ENCODE results near the gene TMED8. TPM values are rescaled to one million over a fixed set of nuclear protein-coding genes. Genes with fewer than 3 reads are reported as not detected.
A peak's percentile ranks its signal among the peaks of the same experiment; 100 is the strongest.

TMED8 gene
- total RNA-seq, 1 experiment from 2014 or later: 21.0 TPM

DNA sequence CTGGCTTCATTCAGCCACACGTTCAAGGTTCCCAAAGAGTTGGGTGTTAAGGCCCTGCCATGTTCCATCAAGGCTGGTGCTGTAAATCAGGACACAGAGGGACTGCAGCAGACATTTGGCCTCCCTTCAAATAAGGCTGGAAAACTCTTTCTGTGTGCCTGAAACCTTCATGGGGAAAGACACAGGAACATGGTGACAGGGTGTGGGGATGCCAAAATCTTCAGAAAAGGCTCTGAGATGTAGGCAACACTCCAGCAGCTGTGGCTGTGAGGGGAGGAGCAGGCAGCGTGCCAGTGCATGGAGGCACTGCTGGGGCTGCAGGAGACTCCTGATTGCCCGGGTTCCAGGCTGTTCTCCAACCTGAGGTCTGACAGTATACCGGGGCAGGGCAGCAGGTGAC lies 71.2 kb downstream of the TMED8 start:
- no peaks in the 10 kb centered on the region for H3K9me3 ChIP-seq (ENCODE audit: low read depth, low read length, poor library complexity, severe bottlenecking)
- H3K4me3 ChIP-seq (ENCODE audit: low read depth, low read length, poor library complexity, severe bottlenecking): no peak overlapping the region
- POLR2A ChIA-PET (ENCODE audit: low non-redundant PET): no interaction called here
- H3K4me1 ChIP-seq (ENCODE audit: insufficient read depth, low read length, poor library complexity, severe bottlenecking): no peaks in the 10 kb centered on the region
- intact Hi-C loops (cut with micrococcal nuclease; ENCODE audit: unreplicated experiment): no loop called here
- H3K27me3 ChIP-seq (replicated peaks; ENCODE audit: insufficient read depth, low read depth, low read length, poor library complexity): no peaks in the 10 kb centered on the region
- DNase-seq (ENCODE audit: low spot score): no peak
- TF ChIP-seq, protein P1, sequence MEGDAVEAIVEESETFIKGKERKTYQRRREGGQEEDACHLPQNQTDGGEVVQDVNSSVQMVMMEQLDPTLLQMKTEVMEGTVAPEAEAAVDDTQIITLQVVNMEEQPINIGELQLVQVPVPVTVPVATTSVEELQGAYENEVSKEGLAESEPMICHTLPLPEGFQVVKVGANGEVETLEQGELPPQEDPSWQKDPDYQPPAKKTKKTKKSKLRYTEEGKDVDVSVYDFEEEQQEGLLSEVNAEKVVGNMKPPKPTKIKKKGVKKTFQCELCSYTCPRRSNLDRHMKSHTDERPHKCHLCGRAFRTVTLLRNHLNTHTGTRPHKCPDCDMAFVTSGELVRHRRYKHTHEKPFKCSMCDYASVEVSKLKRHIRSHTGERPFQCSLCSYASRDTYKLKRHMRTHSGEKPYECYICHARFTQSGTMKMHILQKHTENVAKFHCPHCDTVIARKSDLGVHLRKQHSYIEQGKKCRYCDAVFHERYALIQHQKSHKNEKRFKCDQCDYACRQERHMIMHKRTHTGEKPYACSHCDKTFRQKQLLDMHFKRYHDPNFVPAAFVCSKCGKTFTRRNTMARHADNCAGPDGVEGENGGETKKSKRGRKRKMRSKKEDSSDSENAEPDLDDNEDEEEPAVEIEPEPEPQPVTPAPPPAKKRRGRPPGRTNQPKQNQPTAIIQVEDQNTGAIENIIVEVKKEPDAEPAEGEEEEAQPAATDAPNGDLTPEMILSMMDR (conservative IDR thresholded peaks at IDR 0.05; ENCODE audit: low read depth, low read length): no peak
- no peak for TF ChIP-seq EZH2 (IDR thresholded peaks at IDR 0.05; ENCODE audit: borderline replicate concordance, low read depth, low read length, poor library complexity, severe bottlenecking)
- no peaks in the 10 kb centered on the region for H3K36me3 ChIP-seq (ENCODE audit: insufficient read depth, low read length, poor library complexity, severe bottlenecking)
- H3K27ac ChIP-seq (ENCODE audit: low read depth, low read length, poor library complexity, severe bottlenecking): no peak overlapping the region
- BruUV-seq (replicated peaks): no TSS peak
- CTCF ChIA-PET: no interaction called here

DNA sequence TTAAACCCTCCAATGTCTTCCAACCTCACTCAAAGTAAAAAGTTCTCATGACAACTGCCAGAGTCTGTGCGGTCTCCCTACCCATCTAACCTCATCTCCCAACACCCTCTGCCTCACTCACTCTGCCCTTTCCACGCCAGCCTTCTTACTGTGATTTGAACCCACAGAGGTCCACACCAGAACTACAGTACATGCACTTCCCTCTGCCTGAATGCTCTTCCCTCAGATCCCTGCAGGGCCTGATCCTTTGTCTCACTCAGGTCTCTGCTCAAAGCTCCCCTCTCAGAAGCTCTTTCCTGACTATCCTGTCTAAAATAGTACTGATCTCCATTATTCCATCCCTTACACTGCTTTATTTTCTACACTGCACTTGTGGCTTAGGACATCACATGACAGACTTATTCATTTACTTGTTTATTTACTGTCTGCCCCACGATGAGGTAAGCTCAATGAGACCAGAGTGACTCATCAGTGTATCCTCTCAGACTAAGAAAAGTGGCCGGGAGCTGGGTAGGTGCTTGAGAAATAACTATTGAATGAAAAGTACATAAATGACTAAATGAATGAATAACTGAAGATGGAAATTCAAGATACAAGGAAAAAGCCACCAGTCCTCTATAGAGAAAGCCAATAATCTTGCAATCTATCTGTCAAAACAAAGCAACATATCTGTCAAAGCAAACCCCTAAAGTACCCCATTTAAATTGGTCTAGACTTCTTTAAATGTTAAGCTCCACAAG lies 73.3 kb downstream of the TMED8 start:
- H3K4me1 ChIP-seq (ENCODE audit: insufficient read depth, low read length, poor library complexity, severe bottlenecking): no peaks in the 10 kb centered on the region
- no peaks in the 10 kb centered on the region for H3K9me3 ChIP-seq (ENCODE audit: low read depth, low read length, poor library complexity, severe bottlenecking)
- TF ChIP-seq, protein P1 (conservative IDR thresholded peaks at IDR 0.05; ENCODE audit: low read depth, low read length): no peak
- TF ChIP-seq EZH2 (IDR thresholded peaks at IDR 0.05; ENCODE audit: borderline replicate concordance, low read depth, low read length, poor library complexity, severe bottlenecking): no peak
- intact Hi-C loops (cut with micrococcal nuclease; ENCODE audit: unreplicated experiment): no loop called here
- CTCF ChIA-PET: interaction anchor here (0.6 to 1.1 kb wide), 4 partner anchors 13 to 1015 kb away, joined by 3 to 7 read pairs (median 4); no protein-coding TSS in a partner anchor
- H3K4me3 ChIP-seq (ENCODE audit: low read depth, low read length, poor library complexity, severe bottlenecking): no peak overlapping the region
- POLR2A ChIA-PET (ENCODE audit: low non-redundant PET): no interaction called here
- no peaks in the 10 kb centered on the region for H3K36me3 ChIP-seq (ENCODE audit: insufficient read depth, low read length, poor library complexity, severe bottlenecking)
- no peak overlapping the region for H3K27ac ChIP-seq (ENCODE audit: low read depth, low read length, poor library complexity, severe bottlenecking)
- no peaks in the 10 kb centered on the region for H3K27me3 ChIP-seq (replicated peaks; ENCODE audit: insufficient read depth, low read depth, low read length, poor library complexity)
- peak; percentile 32 for DNase-seq (ENCODE audit: low spot score)
- BruUV-seq (replicated peaks): no TSS peak

DNA sequence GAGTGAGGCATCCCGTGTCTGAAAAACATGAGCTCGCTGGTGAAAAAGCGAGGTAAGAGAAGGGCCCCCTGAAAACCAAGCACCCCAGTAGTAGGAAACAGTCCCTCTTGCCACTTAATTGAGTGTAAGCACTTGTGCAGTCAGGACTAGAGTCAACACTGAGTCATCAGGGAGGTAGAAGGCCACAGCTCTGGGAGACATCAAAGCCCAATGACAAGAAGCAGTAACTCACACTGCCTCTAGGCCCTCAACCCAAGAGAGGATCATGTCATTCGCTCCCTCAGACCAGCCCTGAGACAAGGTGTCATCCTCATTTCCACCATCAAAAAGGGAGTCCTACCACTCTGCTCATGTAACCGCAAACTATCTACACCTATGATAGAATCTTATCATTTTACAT lies 74.0 kb downstream of the TMED8 start:
- TF ChIP-seq EZH2 (IDR thresholded peaks at IDR 0.05; ENCODE audit: borderline replicate concordance, low read depth, low read length, poor library complexity, severe bottlenecking): no peak
- TF ChIP-seq, protein P1 (conservative IDR thresholded peaks at IDR 0.05; ENCODE audit: low read depth, low read length): no peak
- BruUV-seq (replicated peaks): no TSS peak
- ChIA-PET CTCF (interaction anchor here (1.0 kb wide), 1 partner anchor 13 kb away, joined by 3 read pairs; no protein-coding TSS in a partner anchor), POLR2A (ENCODE audit: low non-redundant PET) (no interaction called here)
- Histone ChIP-seq H3K4me3 (ENCODE audit: low read depth, low read length, poor library complexity, severe bottlenecking) (no peak overlapping the region), H3K27ac (ENCODE audit: low read depth, low read length, poor library complexity, severe bottlenecking) (no peak overlapping the region), H3K27me3 (replicated peaks; ENCODE audit: insufficient read depth, low read depth, low read length, poor library complexity) (no peaks in the 10 kb centered on the region), H3K4me1 (ENCODE audit: insufficient read depth, low read length, poor library complexity, severe bottlenecking) (no peaks in the 10 kb centered on the region), H3K36me3 (ENCODE audit: insufficient read depth, low read length, poor library complexity, severe bottlenecking) (no peaks in the 10 kb centered on the region), H3K9me3 (ENCODE audit: low read depth, low read length, poor library complexity, severe bottlenecking) (no peaks in the 10 kb centered on the region)
- intact Hi-C loops (cut with micrococcal nuclease; ENCODE audit: unreplicated experiment): no loop called here
- no peak for DNase-seq (ENCODE audit: low spot score)
